OCI-LY1 (cell line): ENCODE measurements around the gene COTL1.

Experiments
- H2AFZ ChIP-seq: fragments of 200-600 bp; sonication (generic), shearing (Covaris generic); 2 replicates; pipeline ENCODE4 v1.6.0; 2014; ENCODE audit warnings: antibody characterized with exemption, mild to moderate bottlenecking, low read length
- H3F3A ChIP-seq: fragments of 200-600 bp; sonication (generic), shearing (Covaris generic); 2 replicates; pipeline ENCODE4 v1.6.0; 2014; ENCODE audit warnings: mild to moderate bottlenecking, antibody characterized with exemption, low read length, moderate library complexity; ENCODE audit not compliant: insufficient read depth
- H3K27ac ChIP-seq: fragments of 200-600 bp; sonication (generic); 2 replicates; pipeline ENCODE4 v1.5.1; 2014; ENCODE audit warnings: low read length, mixed run types, mild to moderate bottlenecking, low read depth; ENCODE audit not compliant: poor library complexity, severe bottlenecking
- H3K27me3 ChIP-seq: fragments of 200-600 bp; sonication (generic); 2 replicates; pipeline ENCODE4 v1.6.0; 2014; ENCODE audit warnings: antibody characterized with exemption, mild to moderate bottlenecking, low read length, moderate library complexity; ENCODE audit not compliant: insufficient read depth
- H3K36me3 ChIP-seq: fragments of 200-600 bp; sonication (generic); 2 replicates; pipeline ENCODE4 v1.6.1; 2014; ENCODE audit warnings: mild to moderate bottlenecking, antibody characterized with exemption, low read length, moderate library complexity, mixed read lengths; ENCODE audit not compliant: insufficient read depth
- H3K4me1 ChIP-seq: fragments of 200-600 bp; sonication (generic); 2 replicates; pipeline ENCODE4 v1.5.1; 2014; ENCODE audit warnings: mild to moderate bottlenecking, low read length, moderate library complexity; ENCODE audit not compliant: insufficient read depth, severe bottlenecking
- H3K4me2 ChIP-seq: fragments of 200-600 bp; sonication (generic), shearing (Covaris generic); 2 replicates; pipeline ENCODE4 v1.6.1; 2014; ENCODE audit warnings: low read length
- H3K4me3 ChIP-seq: fragments of 200-600 bp; sonication (generic); 2 replicates; pipeline ENCODE4 v1.5.1; 2014; ENCODE audit warnings: low read length, low read depth, mild to moderate bottlenecking, mixed read lengths; ENCODE audit not compliant: poor library complexity, severe bottlenecking
- H3K79me2 ChIP-seq: fragments of 200-600 bp; shearing (Covaris generic); 2 replicates; pipeline ENCODE4 v1.6.1; 2016; ENCODE audit warnings: mixed run types, low read length, mixed read lengths; ENCODE audit not compliant: insufficient read depth
- H3K9ac ChIP-seq: fragments of 200-600 bp; sonication (generic), shearing (Covaris generic); 2 replicates; pipeline ENCODE4 v1.6.1; 2014; ENCODE audit warnings: mild to moderate bottlenecking, low read length, mixed read lengths
- H3K9me2 ChIP-seq: fragments of 200-600 bp; sonication (generic), shearing (Covaris generic); 2 replicates; pipeline ENCODE4 v1.6.1; 2014; ENCODE audit warnings: low read depth, mild to moderate bottlenecking, low read length, mixed read lengths
- H3K9me3 ChIP-seq: fragments of 200-600 bp; shearing (Covaris generic); 2 replicates; pipeline ENCODE4 v1.6.1; 2014; ENCODE audit warnings: low read length, mixed read lengths
- H4K20me1 ChIP-seq: fragments of 200-600 bp; sonication (generic), shearing (Covaris generic); 2 replicates; pipeline ENCODE4 v1.6.0; 2016; ENCODE audit warnings: mild to moderate bottlenecking, low read length; ENCODE audit not compliant: insufficient read depth
- CTCF ChIP-seq: fragments of 200-600 bp; sonication (generic), shearing (Covaris generic); IDR thresholded peaks from 2 replicates; pipeline ENCODE4 v1.5.1; 2017; ENCODE audit warnings: mild to moderate bottlenecking, antibody characterized with exemption, low read length, moderate library complexity, mixed read lengths
- EZH2 ChIP-seq: fragments of 200-600 bp; sonication (generic), shearing (Covaris generic); IDR thresholded peaks from 2 replicates; pipeline ENCODE4 v1.8.0; 2017; ENCODE audit warnings: borderline replicate concordance, mixed run types, mild to moderate bottlenecking, antibody characterized with exemption, low read length, moderate library complexity, mixed read lengths

The COTL1 gene

GRCh38 chr16:84654238-84654637, 36.4 kb upstream of the COTL1 start:
- no peak for TF ChIP-seq EZH2
- TF ChIP-seq CTCF = no peak
- Histone ChIP-seq H3K27me3 (no peaks in the 10 kb centered on the region), H3K9ac (no peak overlapping the region), H3K9me2 (no peaks in the 10 kb centered on the region), H3K9me3 (no peaks in the 10 kb centered on the region), H3K27ac (peak overlapping the region; percentile 12), H4K20me1 (no peaks in the 10 kb centered on the region), H3K79me2 (no peaks in the 10 kb centered on the region), H3K4me3 (no peak overlapping the region), H3K4me2 (no peak overlapping the region), H3K4me1 (peaks cover 24% of the 10 kb centered on the region), H2AFZ (no peak overlapping the region), H3K36me3 (peaks cover 38% of the 10 kb centered on the region), H3F3A (no peaks in the 10 kb centered on the region)

- peaks cover 35% of the 10 kb centered on the region for H3K4me1 ChIP-seq
Observed at GRCh38 chr16:84652566-84652965, 34.7 kb upstream of the COTL1 start.

GRCh38 chr16:84650062-84650991, 32.4 kb upstream of the COTL1 start:
- Histone ChIP-seq H3K79me2 (no peaks in the 10 kb centered on the region), H3K4me2 (no peak overlapping the region), H3K27ac (no peak overlapping the region)

More at GRCh38 chr16:84652566-84652965, 34.7 kb upstream of the COTL1 start:
- H3K9me2 ChIP-seq = no peaks in the 10 kb centered on the region
- no peaks in the 10 kb centered on the region for H4K20me1 ChIP-seq
- no peaks in the 10 kb centered on the region for H3F3A ChIP-seq
- H3K4me2 ChIP-seq = no peak overlapping the region
- no peaks in the 10 kb centered on the region for H3K27me3 ChIP-seq
- H3K27ac ChIP-seq = no peak overlapping the region
- no peak overlapping the region for H3K4me3 ChIP-seq
- H3K79me2 ChIP-seq = no peaks in the 10 kb centered on the region
- no peak for TF ChIP-seq EZH2
- TF ChIP-seq CTCF = no peak
- no peak overlapping the region for H2AFZ ChIP-seq
- H3K9ac ChIP-seq = no peak overlapping the region
- H3K36me3 ChIP-seq = peaks cover 24% of the 10 kb centered on the region
- no peaks in the 10 kb centered on the region for H3K9me3 ChIP-seq

More at GRCh38 chr16:84650062-84650991, 32.4 kb upstream of the COTL1 start:
- no peaks in the 10 kb centered on the region for H3K9me3 ChIP-seq
- no peak overlapping the region for H3K9ac ChIP-seq
- H3F3A ChIP-seq = no peaks in the 10 kb centered on the region
- peaks cover 24% of the 10 kb centered on the region for H3K4me1 ChIP-seq
- H2AFZ ChIP-seq = no peak overlapping the region
- TF ChIP-seq CTCF (no peak), EZH2 (no peak)
- H3K36me3 ChIP-seq = peaks cover 16% of the 10 kb centered on the region
- 0 out of 2 replicates have a peak, but pooled peaks cover 4% of the 10 kb centered on the region for H3K27me3 ChIP-seq
- H3K9me2 ChIP-seq = no peaks in the 10 kb centered on the region
- no peaks in the 10 kb centered on the region for H4K20me1 ChIP-seq
- H3K4me3 ChIP-seq = no peak overlapping the region
